HG02763 (cell line): ENCODE data around the gene EDAR.

ENCODE experiments used
- ATAC-seq: cut with Tn5 transposase; IDR thresholded peaks from one replicate; pipeline ENCODE4 v1.9.1; 2021; ENCODE audit warnings: mild to moderate bottlenecking, moderate library complexity; ENCODE audit not compliant: unreplicated experiment

Gene EDAR

DNA sequence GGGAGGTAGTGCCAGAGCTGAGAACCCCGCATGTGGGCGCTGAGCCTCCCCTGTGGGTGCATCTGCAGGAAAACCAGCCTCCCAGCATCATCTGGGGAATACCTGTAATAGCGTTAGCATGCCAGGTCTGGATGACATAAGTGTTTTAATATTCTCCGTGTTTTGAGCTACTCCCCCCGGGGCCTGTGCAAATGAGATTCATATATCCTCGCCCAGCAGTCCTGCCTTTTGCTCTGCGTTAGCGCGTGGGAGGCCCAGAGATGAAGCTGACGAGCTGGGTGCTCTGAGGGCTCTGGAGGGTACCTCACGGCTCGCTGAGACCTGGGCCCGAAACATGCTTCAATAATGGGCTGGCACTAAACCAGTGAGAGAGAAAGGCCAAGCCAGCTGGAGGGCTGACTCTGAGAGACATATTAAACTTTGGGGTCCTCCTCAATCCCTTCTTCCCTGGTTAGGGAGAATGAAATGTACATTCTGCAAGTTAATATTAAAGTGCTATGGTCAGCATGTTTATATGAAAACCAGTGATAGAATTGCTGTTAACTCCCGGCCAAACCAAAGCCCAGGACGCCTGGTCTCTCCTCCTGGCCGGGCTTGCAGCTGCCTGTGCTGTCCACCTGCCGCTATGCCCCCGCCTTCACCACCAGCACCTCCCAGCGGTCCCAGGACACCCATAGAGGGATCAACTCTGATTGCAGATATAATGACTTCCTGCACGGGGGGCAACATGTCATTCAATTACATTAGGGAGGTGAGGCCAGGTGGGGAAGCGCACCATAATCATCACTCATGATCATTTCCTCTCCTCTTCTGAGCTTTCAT lies 77.0 kb downstream of the EDAR start:
- ATAC-seq, result no peak

DNA sequence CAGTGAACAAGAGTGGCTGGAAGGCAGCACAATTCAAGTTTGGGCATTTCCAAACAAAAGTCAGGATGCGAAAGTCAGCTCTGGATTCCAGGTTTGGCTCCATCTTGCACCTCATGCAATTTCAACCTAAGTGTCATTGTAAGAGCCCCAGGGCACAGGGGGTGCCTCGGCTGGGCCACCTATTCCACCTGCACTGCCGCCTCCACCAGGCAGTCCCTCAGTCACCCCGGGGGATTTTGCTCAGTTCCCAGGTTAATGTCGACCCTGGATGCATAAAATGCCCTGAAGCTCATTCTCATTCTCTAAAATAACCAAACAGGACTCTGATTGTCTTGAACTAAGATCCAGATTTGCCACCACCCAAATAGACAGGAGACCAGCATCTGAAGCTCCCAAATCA lies 77.6 kb downstream of the EDAR start:
- no peak for ATAC-seq

DNA sequence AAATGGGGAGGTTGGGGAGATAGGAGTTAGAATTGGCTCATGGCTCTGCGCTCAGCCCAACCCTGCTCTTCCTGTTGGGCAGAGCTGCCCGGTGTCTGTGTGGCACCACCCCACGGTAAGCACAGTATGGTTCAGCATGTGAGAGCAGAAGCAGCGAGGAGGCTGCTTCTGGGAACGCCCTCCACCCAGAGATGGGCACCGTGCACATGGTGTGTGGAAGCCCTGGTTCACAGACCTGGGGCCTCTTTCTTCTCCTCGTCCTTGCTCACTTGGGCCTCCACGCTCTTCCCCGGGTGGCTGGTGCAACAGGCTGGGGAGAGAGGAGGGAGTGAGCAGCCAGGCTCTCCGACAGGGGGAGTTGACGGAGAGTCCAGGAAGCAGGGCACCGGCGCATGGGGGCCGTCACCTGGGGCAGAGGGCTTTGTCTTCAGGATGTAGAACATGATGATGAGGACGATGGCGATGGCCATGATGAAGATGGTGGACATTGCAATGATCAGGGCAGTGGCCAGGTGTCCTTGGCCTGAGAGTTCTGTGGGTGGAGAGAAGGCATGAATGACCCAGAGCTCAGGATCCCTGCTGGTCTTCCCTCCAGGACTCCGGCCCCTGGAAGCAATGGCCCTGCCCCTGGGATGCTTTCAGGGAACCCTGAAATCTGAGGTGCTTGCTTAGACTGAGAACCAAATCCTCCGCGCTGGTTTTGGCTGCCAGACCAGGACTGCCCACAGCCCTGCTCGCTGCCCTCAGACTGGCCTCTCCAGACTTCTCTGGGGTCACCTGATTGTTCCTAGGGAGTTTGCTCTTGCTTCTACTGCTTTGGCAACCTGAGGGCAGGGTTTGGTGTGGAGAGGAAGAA lies 78.3 kb downstream of the EDAR start:
- ATAC-seq, result no peak

DNA sequence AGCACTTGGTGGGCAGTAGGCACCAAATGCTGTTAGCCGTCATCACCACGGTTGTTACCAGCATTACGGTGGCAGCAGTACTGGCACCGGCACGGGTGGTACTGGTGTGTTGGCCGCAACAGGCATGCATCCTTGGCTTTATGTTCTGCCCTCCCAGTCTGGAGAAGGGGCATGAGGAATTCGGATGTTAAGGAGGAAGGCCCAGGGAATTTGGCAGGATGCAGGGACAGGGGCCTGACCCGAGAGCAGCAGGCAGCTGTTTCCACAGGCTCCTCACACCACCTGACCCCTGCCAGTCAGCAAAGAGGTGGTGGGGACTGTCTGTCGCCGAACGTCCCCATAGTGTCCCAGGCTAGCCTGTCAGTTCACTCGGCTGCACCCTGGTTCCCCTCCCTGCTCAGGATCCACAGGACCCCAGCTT lies 79.0 kb downstream of the EDAR start:
- no peak for ATAC-seq

DNA sequence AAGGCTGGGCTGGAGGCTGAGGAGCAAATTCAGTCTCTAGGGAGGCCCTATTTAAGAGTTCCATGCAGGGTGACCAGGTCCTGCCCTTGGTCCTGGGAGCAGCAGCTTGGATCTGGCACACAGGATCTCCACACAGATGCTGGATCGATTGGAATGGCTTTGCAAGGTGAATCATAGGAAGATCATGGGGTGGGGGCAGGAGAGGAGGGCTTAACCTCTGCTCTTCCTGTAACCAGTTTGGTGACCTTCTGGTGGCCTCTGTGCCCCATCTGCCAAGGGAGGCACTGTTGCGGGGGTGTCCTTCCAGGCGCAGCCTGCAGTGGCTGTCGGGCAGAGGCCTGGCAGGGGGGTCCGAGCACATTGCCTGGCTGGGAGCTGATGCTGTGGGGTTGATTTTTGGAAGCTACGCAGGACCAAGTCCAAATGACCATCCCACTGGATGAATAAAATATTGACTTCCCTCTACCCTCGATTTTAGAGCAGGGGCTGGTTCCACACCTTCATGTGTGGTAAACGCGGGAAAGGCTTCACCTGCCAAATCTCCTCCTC lies 79.7 kb downstream of the EDAR start:
- ATAC-seq, result no peak

DNA sequence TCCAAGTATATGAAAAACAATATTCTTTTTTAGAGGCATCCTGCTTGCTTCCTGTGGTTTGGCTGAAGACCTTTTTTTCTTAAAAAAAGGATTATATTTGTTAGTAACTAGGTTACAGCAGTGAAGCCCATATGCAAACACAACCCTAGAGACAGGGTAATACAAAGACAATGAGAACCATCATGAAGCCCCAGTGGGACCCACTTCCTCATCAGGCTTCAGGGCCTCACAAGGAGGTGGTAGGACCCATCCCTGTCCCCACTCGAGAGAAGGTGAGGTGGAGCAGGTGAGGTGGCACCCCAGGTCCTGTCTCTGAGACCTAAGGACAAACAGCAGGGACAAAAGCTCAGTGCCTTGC lies 80.3 kb downstream of the EDAR start:
- ATAC-seq, result no peak

DNA sequence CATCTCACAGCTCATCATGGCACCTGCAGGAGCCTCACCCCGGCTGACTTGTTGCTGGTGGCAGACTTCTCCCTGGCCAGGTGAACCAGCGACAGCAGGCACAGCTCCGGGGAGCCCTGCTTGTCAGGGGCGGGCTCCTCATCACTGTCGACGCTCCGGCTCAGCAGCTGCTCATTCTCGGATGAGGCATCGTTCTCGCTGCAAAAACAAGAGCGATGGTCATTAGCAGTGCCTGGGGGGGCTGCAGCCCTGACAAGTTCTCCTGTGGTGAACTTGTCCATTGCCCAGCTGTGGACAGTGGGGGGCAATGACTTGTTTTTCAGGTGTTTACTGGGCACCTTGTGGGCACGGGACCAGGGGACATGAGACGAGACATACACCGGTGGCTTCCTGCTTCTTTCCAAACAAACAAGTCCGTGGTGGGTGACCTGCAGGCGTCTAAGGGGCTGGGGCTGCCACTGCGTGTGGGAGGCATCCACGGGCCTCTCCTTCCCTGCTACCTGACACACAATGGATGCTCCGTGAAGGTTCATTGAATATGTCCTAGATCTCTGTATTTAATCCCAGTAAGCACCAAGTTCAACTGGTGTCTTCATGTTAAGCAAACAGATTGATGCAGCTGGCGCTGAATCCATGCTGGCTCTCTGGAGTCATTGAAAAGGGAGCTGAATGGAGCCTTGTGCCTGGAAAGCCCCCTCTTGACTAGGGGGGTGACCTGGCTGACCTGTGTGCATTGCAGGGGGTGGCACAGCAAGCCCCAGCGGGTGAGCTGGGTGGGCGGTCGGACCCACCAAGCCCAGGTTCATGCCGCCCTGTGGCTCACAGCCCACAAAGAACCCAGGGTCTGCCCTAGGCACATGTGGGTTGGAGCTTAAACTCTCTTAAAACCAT lies 81.0 kb downstream of the EDAR start:
- ATAC-seq, result no peak

DNA sequence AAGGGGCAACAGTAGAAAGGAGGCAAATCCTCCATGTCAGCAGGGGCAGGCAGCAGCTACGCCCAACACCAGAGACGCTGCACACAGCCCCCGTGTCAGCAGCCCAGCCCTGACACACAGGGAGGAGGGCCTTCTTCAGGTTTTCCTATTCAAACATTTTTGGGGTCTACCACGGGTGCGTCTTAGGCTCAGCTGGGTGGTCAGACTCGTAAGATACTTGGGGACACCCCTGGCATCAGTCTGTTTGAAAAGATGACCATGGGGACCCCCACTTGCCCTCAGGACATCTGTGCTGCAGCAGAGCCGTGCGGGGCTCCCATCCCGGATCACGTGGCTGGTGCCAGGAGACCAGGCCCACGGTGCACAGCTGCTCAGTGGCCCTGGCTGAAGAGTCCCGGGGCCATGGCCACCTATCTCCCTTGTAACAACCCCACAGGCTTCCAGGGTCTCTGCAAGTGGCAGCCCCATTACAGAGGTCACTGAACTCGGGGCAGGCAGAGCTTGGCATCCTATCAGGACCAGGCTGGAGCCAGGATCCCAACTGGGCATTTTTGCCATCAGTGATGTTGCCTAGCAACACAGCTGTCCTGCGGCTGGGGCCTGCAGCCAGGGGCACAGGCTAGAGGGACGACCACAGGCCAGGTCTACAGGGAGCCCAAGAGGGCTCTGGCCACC lies 82.5 kb downstream of the EDAR start:
- no peak for ATAC-seq

DNA sequence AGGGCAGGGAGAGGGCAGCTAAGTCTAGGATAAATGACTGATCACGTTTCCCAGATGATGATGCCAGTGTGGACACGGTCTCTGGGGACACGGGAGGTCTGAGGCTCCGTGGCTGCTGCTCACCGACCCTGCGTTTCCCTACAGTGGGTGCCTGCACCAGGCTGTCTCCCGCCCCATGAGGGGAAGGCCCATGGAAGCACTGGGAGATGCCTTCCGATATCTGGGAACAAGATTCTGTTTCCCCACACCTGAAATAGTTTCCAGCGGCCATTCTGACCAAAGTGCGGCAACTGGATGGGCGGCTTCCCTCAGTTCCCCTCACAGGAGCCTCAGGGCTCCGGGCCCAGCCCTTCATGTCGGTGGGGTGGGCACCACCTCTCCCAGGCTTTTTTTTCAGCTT lies 83.1 kb downstream of the EDAR start:
- ATAC-seq, result no peak

DNA sequence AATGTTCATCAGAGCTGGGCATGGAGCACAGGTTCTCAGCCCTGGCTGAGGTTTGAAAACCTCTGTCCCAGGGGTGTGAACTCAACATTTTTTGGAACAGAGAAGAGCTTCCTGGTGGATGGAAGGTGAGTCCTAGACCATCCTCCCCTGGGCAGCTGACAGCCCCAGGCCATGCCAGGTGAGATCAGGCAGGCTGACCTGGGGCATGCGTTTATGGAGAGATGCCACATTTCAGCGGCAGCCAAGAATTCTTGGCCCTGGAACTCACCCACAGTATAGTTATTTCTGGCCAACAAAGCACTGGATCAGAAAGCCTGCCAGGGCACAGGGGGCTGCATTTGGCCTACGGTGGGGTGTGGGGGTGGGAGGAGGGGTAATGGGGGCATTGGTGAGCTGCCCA lies 83.8 kb downstream of the EDAR start:
- ATAC-seq, result no peak

DNA sequence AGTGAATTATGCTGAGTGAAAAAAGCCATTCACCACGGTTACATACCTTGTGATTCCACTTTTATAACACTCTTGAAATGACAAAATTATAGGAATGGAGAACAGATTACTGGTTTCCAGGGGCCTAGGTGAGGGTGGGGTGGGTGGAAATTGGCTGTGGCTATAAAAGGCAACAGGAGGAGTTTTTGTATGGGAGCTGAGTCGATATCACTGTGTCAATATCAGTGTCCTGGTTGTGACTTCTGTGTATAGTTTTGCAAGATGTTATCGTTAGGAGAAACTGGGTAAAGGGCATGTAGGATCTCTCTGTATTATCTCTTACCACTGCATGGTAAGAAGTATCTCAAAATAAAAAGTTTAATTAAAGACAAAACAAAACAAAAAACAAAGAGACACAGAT lies 84.3 kb downstream of the EDAR start:
- ATAC-seq, result no peak

DNA sequence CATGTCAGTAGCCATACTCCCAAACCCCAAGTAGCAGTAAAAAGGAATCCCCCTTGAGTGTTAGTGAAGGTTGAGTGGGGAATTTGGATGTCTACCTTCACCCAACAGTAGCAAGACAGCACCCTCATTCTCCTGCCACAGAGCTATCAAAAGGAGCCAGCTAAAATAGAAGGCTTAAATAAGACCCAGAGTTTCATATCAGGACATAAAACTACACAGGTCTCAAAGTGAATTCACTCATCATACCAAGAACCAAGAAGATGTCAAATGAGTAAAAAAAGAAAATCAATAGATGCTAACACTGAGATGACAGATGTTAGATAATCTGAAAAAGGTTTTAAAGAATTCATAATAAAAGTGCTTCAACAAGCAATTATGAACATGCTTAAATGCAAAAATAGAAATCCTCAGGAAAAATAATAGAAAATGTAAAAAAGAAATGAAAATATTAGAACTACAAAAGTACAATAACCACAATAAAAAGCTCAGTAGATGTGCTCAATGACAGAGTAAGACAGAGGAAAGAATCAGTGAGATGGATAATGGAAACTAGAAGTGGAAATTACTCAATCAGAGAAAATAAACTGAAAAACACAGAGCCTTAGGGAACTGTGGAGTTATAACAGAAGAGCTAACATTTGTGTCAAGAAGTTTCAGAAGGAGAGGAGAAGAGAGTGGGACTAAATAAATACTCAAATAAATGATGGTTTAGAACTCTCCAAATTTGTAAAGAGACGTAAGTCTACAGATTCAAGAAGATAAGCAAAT lies 90.5 kb downstream of the EDAR start:
- no peak for ATAC-seq

DNA sequence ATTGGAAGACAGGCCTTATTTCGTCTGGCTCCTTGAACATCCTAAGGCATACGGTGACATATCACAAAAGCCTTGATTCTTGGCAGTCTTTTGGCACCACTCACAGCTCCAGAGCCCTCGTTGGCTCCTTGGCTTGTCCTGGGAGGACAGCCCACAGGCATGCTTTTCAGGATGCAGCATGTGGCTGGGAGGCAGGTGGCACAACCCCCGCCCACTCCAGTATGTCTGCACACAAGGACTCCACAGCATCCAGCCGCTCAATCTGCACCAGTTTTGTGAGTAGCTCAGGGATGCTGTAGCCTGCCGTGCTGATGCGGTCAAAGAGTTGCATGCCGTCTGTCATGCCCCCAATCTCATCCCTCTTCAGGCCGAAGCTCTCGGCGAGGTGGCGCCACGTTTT lies 92.3 kb downstream of the EDAR start:
- ATAC-seq, result no peak

DNA sequence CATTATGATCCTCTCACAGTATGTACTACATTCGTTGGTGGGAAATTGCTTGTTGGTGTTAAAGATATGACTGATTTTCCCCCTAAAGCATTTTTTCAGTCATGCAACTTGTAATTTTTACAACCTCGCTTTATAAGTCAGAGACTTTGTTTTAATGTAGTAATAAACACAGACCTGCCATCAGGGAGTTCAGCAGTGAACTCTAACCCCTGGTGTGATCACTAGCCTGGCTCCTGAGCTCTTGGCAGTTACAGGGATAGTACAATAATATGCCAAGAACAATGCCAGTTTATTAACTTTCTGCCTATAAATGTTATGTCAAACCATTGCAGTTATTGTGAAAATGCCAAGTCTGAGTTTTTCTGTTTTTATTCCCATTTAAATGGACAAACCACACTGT lies 93.8 kb downstream of the EDAR start:
- ATAC-seq, result no peak

DNA sequence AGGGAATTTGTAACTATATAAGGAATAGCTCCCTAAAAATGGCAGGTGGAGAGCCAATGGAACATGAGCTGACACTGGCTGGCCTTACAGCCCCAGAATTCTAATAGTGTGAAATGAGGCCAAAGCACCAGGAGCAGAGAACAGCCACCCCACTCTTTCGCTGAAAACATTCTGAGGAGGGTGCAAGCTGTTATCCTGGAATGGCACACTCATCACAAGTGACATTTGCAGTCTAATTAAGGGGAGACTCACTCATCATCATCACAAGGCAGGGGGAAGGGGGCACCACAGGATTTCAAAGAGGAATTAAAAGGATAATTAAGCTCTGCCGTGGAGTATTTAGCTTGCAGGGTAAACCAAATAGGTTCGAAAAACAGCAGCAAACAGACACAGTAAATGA lies 94.3 kb downstream of the EDAR start:
- no peak for ATAC-seq

DNA sequence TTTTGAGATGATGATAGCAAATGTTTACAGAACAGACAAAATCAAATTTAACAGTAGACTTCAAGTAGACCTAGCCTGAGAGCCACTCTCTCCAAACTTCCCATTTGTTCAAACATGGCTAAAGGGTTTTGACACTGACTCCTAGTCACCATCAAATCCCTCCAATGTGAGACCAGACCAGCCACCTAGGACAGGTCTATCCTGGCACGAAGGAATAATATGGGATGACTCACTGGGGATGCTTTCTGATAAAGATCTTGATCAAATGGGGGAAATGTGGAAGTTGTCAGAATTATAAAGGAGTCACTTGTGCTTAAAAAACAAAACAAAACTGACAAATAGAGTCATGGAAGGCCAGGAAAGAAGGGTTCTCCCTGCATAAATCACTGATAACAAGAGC lies 95.7 kb downstream of the EDAR start:
- no peak for ATAC-seq

DNA sequence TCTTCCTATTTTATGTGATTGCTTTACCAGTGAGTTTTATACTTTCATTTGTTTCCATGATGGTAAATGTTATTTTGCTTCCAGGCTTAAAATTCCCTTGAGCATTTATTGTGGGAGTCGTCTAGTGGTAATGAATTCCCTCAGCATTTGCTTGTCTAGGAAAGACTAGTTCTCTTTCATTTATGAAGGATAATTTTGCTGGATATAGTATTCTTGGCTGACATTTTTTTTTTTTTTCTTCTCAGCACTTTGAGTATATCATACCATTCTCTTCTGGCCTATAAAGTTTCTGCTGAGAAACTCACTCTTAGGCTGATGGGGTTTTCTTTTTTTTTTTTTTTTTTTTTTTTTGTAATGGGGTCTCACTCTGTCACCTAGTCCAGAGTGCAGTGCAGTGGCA lies 99.1 kb downstream of the EDAR start:
- ATAC-seq, result no peak

DNA sequence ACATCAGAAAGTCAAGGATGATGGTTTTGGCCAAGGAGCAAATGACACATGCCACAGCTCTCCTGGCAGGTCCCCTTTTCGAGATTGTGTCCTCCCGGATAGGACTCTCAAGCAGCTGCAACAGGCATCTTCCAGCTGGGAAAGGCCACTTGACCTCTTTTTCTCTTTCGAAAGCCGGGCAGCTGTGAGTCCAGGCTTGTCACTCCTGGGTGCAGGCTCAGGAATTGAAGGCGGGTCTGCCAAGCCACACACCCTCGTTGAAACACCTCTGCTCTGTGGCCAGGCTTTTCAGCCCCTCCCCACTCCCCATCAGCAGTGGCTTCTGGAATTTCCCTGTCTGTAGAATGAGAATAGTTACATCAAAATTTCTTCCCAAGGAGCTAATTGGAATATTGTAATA lies 104.4 kb downstream of the EDAR start:
- ATAC-seq, result no peak

DNA sequence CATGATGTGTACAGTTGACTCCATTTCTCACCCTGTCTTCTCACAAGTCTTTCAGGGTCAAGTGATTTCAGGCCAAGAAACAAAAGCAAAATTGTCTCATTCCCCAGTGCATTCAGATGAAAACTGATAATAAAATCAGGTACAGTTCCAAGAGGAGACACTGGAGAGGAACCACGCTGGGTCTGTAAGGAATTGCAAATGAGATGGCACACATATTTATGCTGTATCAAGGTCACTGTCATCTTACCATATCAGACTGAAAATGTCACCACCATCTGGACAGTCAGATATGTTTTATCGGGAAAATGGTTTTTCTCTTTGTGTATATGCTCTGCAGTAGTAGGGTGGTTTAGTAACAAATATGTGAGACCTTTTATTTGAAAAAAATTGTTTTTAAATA lies 110.7 kb downstream of the EDAR start:
- ATAC-seq, result no peak

DNA sequence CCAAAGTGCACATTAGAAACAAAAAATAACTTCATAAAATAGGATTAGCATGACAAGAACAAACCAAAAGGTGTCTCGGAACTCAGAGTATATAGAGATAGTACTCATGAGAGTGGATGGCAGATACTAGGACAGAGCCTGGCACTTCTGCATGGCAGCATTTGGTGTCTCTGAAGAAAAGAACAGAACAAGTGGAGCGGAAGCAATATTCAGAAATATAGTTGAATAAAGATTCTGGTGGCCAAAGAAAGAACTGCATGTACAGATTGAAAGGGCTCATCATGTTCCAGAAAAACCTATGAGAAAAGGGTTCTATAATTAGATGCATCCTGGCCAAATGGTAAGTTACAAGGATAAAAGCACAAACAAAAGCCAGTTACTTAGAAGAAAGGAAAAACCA lies 111.5 kb downstream of the EDAR start:
- ATAC-seq, result no peak
